ENCODE data around the gene ZNF775. TPM values are rescaled to one million over a fixed set of nuclear protein-coding genes. Genes with fewer than 3 reads are reported as not detected.

Gene ZNF775
- polyA plus RNA-seq, 1 donor (not counting 4 experiments of a cell fraction or from before 2014, with no cell fraction given), result 1.0 TPM

- Histone ChIP-seq H3K27me3 (ENCODE audit: control insufficient read depth, extremely low read depth, insufficient read depth, low read length) (no peaks in the 10 kb centered on the region), H3K9me3 (ENCODE audit: control insufficient read depth, low read depth, low read length) (no peaks in the 10 kb centered on the region), H3K4me3 (ENCODE audit: control insufficient read depth in 2 of 3, extremely low read depth in 1 of 3, insufficient read depth in 2 of 3, low read depth in 1 of 3, low read length in 3 of 3) (no peak overlapping the region), H3K79me2 (ENCODE audit: control insufficient read depth, insufficient read depth, low read length) (no peaks in the 10 kb centered on the region), H3K4me1 (ENCODE audit: control insufficient read depth, extremely low read depth, insufficient read depth, low read length) (peaks cover 9% of the 10 kb centered on the region), H3K27ac (ENCODE audit: control insufficient read depth, insufficient read depth, low read length) (no peak overlapping the region), H2AFZ (ENCODE audit: control insufficient read depth, low read length) (no peak overlapping the region), H3K4me2 (ENCODE audit: control insufficient read depth, extremely low read depth, insufficient read depth, low read depth, low read length) (no peak overlapping the region), H3K9ac (ENCODE audit: control insufficient read depth, extremely low read depth, insufficient read depth, low read length) (no peak overlapping the region), H4K20me1 (ENCODE audit: control insufficient read depth, extremely low read depth, insufficient read depth, low read length) (no peaks in the 10 kb centered on the region), H3K9me1 (ENCODE audit: control insufficient read depth, extremely low read depth, insufficient read depth, low read length) (no peaks in the 10 kb centered on the region), H3K36me3 (ENCODE audit: control insufficient read depth in 2 of 2, extremely low read depth in 1 of 2, insufficient read depth in 2 of 2, low read length in 2 of 2) (no peaks in the 10 kb centered on the region)
- FAIRE-seq (no peak), DNase-seq (ENCODE audit: low read depth, low spot score) (no peak)
- dilution Hi-C loops (cut with MboI; ENCODE audit: extremely low pct_ligation_motif_present, low sequenced_read_pairs), result no loop called here
- TF ChIP-seq CTCF (optimal IDR thresholded peaks at IDR 0.05 in 1 of 3, IDR thresholded peaks at IDR 0.05 in 1 of 3, conservative IDR thresholded peaks at IDR 0.05 in 1 of 3; ENCODE audit: extremely low read depth in 1 of 3, insufficient read depth in 2 of 3, low read length in 3 of 3) (no peak), EZH2 (IDR thresholded peaks at IDR 0.05; ENCODE audit: low read length) (no peak)
Observed at GRCh38 chr7:150412518-150413488, 33.7 kb downstream of the ZNF775 start.

DNA sequence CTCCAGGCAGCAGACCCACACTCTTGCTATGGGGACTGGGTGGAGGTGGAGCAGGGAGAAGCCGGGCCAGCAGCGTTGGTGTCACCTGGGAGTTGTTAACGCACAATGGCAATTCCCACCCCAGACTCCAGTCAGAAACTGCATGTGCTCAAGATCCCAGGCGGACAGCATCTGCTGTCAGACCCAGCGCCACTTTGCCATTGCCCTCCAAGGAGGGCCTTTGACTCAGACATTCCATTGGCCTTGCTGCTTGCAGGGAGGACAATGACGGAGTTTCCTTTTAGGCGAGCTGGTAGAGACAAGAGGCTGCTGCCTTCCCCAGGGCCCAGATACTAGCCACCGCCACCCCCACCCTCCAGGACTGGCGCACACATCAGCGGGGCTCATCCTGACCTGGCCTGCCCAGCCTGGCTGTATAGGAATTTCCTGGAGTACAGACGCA is 34.5 kb downstream of the ZNF775 start:
- dilution Hi-C loops (cut with MboI; ENCODE audit: extremely low pct_ligation_motif_present, low sequenced_read_pairs), result no loop called here
- H2AFZ ChIP-seq (ENCODE audit: control insufficient read depth, low read length), result no peak overlapping the region
- TF ChIP-seq EZH2 (IDR thresholded peaks at IDR 0.05; ENCODE audit: low read length) (no peak), CTCF (optimal IDR thresholded peaks at IDR 0.05 in 1 of 3, IDR thresholded peaks at IDR 0.05 in 1 of 3, conservative IDR thresholded peaks at IDR 0.05 in 1 of 3; ENCODE audit: extremely low read depth in 1 of 3, insufficient read depth in 2 of 3, low read length in 3 of 3) (no peak)

More for the DNA sequence above, 34.5 kb downstream of the ZNF775 start:
- H3K9me1 ChIP-seq (ENCODE audit: control insufficient read depth, extremely low read depth, insufficient read depth, low read length), result no peaks in the 10 kb centered on the region
- H4K20me1 ChIP-seq (ENCODE audit: control insufficient read depth, extremely low read depth, insufficient read depth, low read length), result no peaks in the 10 kb centered on the region
- H3K4me3 ChIP-seq (ENCODE audit: control insufficient read depth in 2 of 3, extremely low read depth in 1 of 3, insufficient read depth in 2 of 3, low read depth in 1 of 3, low read length in 3 of 3), result no peak overlapping the region
- H3K4me1 ChIP-seq (ENCODE audit: control insufficient read depth, extremely low read depth, insufficient read depth, low read length), result peaks cover 9% of the 10 kb centered on the region
- no peaks in the 10 kb centered on the region for H3K27me3 ChIP-seq (ENCODE audit: control insufficient read depth, extremely low read depth, insufficient read depth, low read length)
- no peaks in the 10 kb centered on the region for H3K79me2 ChIP-seq (ENCODE audit: control insufficient read depth, insufficient read depth, low read length)
- no peaks in the 10 kb centered on the region for H3K36me3 ChIP-seq (ENCODE audit: control insufficient read depth in 2 of 2, extremely low read depth in 1 of 2, insufficient read depth in 2 of 2, low read length in 2 of 2)
- no peak overlapping the region for H3K9ac ChIP-seq (ENCODE audit: control insufficient read depth, extremely low read depth, insufficient read depth, low read length)
- H3K9me3 ChIP-seq (ENCODE audit: control insufficient read depth, low read depth, low read length), result no peaks in the 10 kb centered on the region
- no peak overlapping the region for H3K27ac ChIP-seq (ENCODE audit: control insufficient read depth, insufficient read depth, low read length)
- no peak for FAIRE-seq
- H3K4me2 ChIP-seq (ENCODE audit: control insufficient read depth, extremely low read depth, insufficient read depth, low read depth, low read length), result no peak overlapping the region
- DNase-seq (ENCODE audit: low read depth, low spot score), result no peak

Data from keratinocyte (primary cell).